Measurements from ENCODE around the gene CCT3. TPM values are rescaled to one million over a fixed set of nuclear protein-coding genes. Genes with fewer than 3 reads are reported as not detected.

CCT3 gene
- total RNA-seq, 1 experiment from 2014 or later: 619 TPM

GRCh38 chr1:156293098-156293434, 45.0 kb downstream of the CCT3 start:
- Histone ChIP-seq H3K36me3 (ENCODE audit: control insufficient read depth in 1 of 2, insufficient read depth in 2 of 2, low read length in 2 of 2) (no peaks in the 10 kb centered on the region; a peak in 1 of 4 replicates), H3K4me3 (replicated peaks in 1 of 2; ENCODE audit: low read depth in 1 of 2, low read length in 2 of 2) (no peak overlapping the region), H3K27me3 (ENCODE audit: insufficient read depth, low read length) (no peaks in the 10 kb centered on the region), H3K4me2 (ENCODE audit: low read length) (no peak overlapping the region), H4K20me1 (ENCODE audit: insufficient read depth) (no peaks in the 10 kb centered on the region), H3K9me2 (ENCODE audit: insufficient read depth) (no peaks in the 10 kb centered on the region), H3K27ac (ENCODE audit: low read depth, low read length) (no peak overlapping the region), H3K9me3 (ENCODE audit: control insufficient read depth in 1 of 2, insufficient read depth in 1 of 2, low read depth in 1 of 2, low read length in 2 of 2) (no peaks in the 10 kb centered on the region), H3K9ac (ENCODE audit: low read length) (no peak overlapping the region), H3K79me2 (ENCODE audit: insufficient read depth, low read length) (no peaks in the 10 kb centered on the region), H2AFZ (ENCODE audit: low read depth, low read length, poor library complexity, severe bottlenecking) (no peak overlapping the region), H3K4me1 (ENCODE audit: control insufficient read depth in 1 of 2, insufficient read depth in 2 of 2, low read length in 2 of 2) (peaks cover 4 to 14% of the 10 kb centered on the region in 2 experiments; a peak in 3 of 4 replicates)
- TF ChIP-seq POLR2A (IDR thresholded peaks at IDR 0.05; ENCODE audit: borderline replicate concordance, extremely low read depth, insufficient read depth, insufficient read length) (no peak), CTCF (IDR thresholded peaks at IDR 0.05 in 2 of 3, conservative IDR thresholded peaks at IDR 0.05 in 1 of 3; ENCODE audit: borderline replicate concordance in 1 of 3, insufficient read depth in 1 of 3, low read depth in 2 of 3, low read length in 2 of 3) (no peak), TCF7L2 (IDR thresholded peaks at IDR 0.05; ENCODE audit: borderline replicate concordance, extremely low read depth, insufficient read depth, insufficient read length) (no peak), YY1 (IDR thresholded peaks at IDR 0.05; ENCODE audit: extremely low read depth, insufficient replicate concordance, low read depth, low read length) (no peak), EZH2phosphoT487 (IDR thresholded peaks at IDR 0.05; ENCODE audit: borderline replicate concordance) (no peak), SP1 (IDR thresholded peaks at IDR 0.05; ENCODE audit: low read depth) (no peak), CBX3 (IDR thresholded peaks at IDR 0.05; ENCODE audit: low read depth) (no peak), EGR1 (IDR thresholded peaks at IDR 0.05; ENCODE audit: low read depth) (no peak), ZFX (IDR thresholded peaks at IDR 0.05) (no peak), ATF3 (IDR thresholded peaks at IDR 0.05) (no peak), SRF (IDR thresholded peaks at IDR 0.05; ENCODE audit: low read depth) (no peak), CEBPB (IDR thresholded peaks at IDR 0.05; ENCODE audit: low read depth) (no peak), ZBTB33 (IDR thresholded peaks at IDR 0.05; ENCODE audit: extremely low read depth, insufficient replicate concordance, low read length) (no peak), RAD21 (IDR thresholded peaks at IDR 0.05; ENCODE audit: low read depth) (no peak), EZH2 (IDR thresholded peaks at IDR 0.05) (no peak), FOSL1 (IDR thresholded peaks at IDR 0.05; ENCODE audit: low read depth) (no peak), SIN3A (IDR thresholded peaks at IDR 0.05; ENCODE audit: low read depth) (no peak)
- TF ChIP-seq, protein P1, sequence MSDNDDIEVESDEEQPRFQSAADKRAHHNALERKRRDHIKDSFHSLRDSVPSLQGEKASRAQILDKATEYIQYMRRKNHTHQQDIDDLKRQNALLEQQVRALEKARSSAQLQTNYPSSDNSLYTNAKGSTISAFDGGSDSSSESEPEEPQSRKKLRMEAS (IDR thresholded peaks at IDR 0.05): no peak
- TF ChIP-seq, protein P2, sequence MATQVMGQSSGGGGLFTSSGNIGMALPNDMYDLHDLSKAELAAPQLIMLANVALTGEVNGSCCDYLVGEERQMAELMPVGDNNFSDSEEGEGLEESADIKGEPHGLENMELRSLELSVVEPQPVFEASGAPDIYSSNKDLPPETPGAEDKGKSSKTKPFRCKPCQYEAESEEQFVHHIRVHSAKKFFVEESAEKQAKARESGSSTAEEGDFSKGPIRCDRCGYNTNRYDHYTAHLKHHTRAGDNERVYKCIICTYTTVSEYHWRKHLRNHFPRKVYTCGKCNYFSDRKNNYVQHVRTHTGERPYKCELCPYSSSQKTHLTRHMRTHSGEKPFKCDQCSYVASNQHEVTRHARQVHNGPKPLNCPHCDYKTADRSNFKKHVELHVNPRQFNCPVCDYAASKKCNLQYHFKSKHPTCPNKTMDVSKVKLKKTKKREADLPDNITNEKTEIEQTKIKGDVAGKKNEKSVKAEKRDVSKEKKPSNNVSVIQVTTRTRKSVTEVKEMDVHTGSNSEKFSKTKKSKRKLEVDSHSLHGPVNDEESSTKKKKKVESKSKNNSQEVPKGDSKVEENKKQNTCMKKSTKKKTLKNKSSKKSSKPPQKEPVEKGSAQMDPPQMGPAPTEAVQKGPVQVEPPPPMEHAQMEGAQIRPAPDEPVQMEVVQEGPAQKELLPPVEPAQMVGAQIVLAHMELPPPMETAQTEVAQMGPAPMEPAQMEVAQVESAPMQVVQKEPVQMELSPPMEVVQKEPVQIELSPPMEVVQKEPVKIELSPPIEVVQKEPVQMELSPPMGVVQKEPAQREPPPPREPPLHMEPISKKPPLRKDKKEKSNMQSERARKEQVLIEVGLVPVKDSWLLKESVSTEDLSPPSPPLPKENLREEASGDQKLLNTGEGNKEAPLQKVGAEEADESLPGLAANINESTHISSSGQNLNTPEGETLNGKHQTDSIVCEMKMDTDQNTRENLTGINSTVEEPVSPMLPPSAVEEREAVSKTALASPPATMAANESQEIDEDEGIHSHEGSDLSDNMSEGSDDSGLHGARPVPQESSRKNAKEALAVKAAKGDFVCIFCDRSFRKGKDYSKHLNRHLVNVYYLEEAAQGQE (IDR thresholded peaks at IDR 0.05; ENCODE audit: low read depth): no peak
- ChIA-PET CTCF (no interaction called here), POLR2A (no interaction called here), RAD21 (ENCODE audit: low non-redundant PET in 1 of 2, low total read pairs in 2 of 2, uncharacterized antibody in 2 of 2, unreplicated experiment in 2 of 2) (no interaction called here)
- no peak for DNase-seq (ENCODE audit: low read depth, low spot score)
- no TSS peak for BruUV-seq (replicated peaks)
- no peak for ATAC-seq
- intact Hi-C loops (cut with micrococcal nuclease): no loop called here

Measured in HCT116 (cell line).